HEK293 (cell line): ENCODE results near the gene TRIAP1.
A peak's percentile ranks its signal among the peaks of the same experiment; 100 is the strongest.

Source experiments
- CTCF ChIA-PET: fragments of 350-600 bp; formaldehyde crosslinking; extraction: SDS; loops from one replicate; lab custom pipeline; 2021; ENCODE audit warnings: antibody characterized with exemption; lab: Yijun Ruan, JAX
- POLR2A ChIA-PET: fragments of 300-600 bp; formaldehyde crosslinking; extraction: SDS; loops from one replicate; lab custom pipeline; 2020; ENCODE audit warnings: antibody characterized with exemption, inconsistent platforms; lab: Yijun Ruan, JAX
- H3K27ac ChIP-seq: fragments of 200-500 bp; sonication (Bioruptor generic); 2 replicates; pipeline ENCODE4 v1.5.1; 2014; ENCODE audit warnings: low read depth, low read length, control low read depth, inconsistent platforms; ENCODE audit errors: extremely low read depth
- H3K36me3 ChIP-seq, 2 experiments: fragments of 200-500 bp in 1 of 2; sonication (Bioruptor generic) in 1 of 2; 1 replicate in 1 of 2; 2 replicates in 1 of 2; pipeline ENCODE4 v1.5.1; 2014 to 2017; ENCODE audit warnings: inconsistent platforms in 2 of 2, low read length in 2 of 2; ENCODE audit not compliant: control insufficient read depth in 2 of 2, insufficient read depth in 1 of 2
- H3K4me1 ChIP-seq: fragments of 200-500 bp; sonication (Bioruptor generic); 2 replicates; pipeline ENCODE4 v1.5.1; 2014; ENCODE audit warnings: mild to moderate bottlenecking, low read length, inconsistent platforms; ENCODE audit not compliant: control insufficient read depth, insufficient read depth
- H3K4me3 ChIP-seq: 2 replicates; pipeline ENCODE4 v1.5.1; 2011; ENCODE audit warnings: low read depth, mild to moderate bottlenecking, control low read depth, low read length, moderate library complexity
- H3K9me3 ChIP-seq: fragments of 200-500 bp; sonication (Bioruptor generic); 2 replicates; pipeline ENCODE4 v1.5.1; 2014; ENCODE audit warnings: low read depth, low read length, inconsistent platforms; ENCODE audit not compliant: control insufficient read depth, insufficient read depth
- CTCF ChIP-seq: fragments of 450-650 bp; formaldehyde crosslinking; IDR thresholded peaks from 2 replicates; pipeline ENCODE4 v1.5.1; 2016; ENCODE audit warnings: missing biosample characterization, missing genetic modification characterization
- HOXA7 ChIP-seq: sonication (generic); formaldehyde crosslinking; IDR thresholded peaks from 2 replicates; pipeline ENCODE4 v1.8.1; 2022; ENCODE audit warnings: missing genetic modification reagents, borderline replicate concordance
- INSM2 ChIP-seq: fragments of 450-650 bp; formaldehyde crosslinking; IDR thresholded peaks from 2 replicates; pipeline ENCODE4 v1.5.1; 2016; ENCODE audit warnings: missing biosample characterization, missing genetic modification characterization
- KLF10 ChIP-seq: fragments of 450-650 bp; IDR thresholded peaks from 2 replicates; pipeline ENCODE4 v1.5.1; 2018; ENCODE audit warnings: missing biosample characterization, mild to moderate bottlenecking, missing genetic modification characterization
- OSR2 ChIP-seq: fragments of 450-650 bp; formaldehyde crosslinking; IDR thresholded peaks from 2 replicates; pipeline ENCODE4 v1.5.1; 2016; ENCODE audit warnings: missing biosample characterization, missing genetic modification characterization
- TSHZ1 ChIP-seq: fragments of 450-650 bp; formaldehyde crosslinking; IDR thresholded peaks from 2 replicates; pipeline ENCODE4 v1.5.1; 2016; ENCODE audit warnings: missing biosample characterization, missing genetic modification characterization, borderline replicate concordance
- ZBTB10 ChIP-seq: fragments of 450-650 bp; formaldehyde crosslinking; IDR thresholded peaks from 2 replicates; pipeline ENCODE4 v1.5.1; 2016; ENCODE audit warnings: missing biosample characterization, missing genetic modification characterization
- ZBTB7A ChIP-seq: fragments of 450-650 bp; formaldehyde crosslinking; IDR thresholded peaks from 2 replicates; pipeline ENCODE4 v1.5.1; 2016; ENCODE audit warnings: low read depth, missing biosample characterization, missing genetic modification characterization
- ZFP3 ChIP-seq: fragments of 450-650 bp; formaldehyde crosslinking; IDR thresholded peaks from 2 replicates; pipeline ENCODE4 v1.5.1; 2016; ENCODE audit warnings: low read depth, missing biosample characterization, missing genetic modification characterization
- ZFP69B ChIP-seq: fragments of 450-650 bp; formaldehyde crosslinking; IDR thresholded peaks from 2 replicates; pipeline ENCODE4 v1.5.1; 2016; ENCODE audit warnings: missing biosample characterization, missing genetic modification characterization
- ZNF121 ChIP-seq: fragments of 450-650 bp; formaldehyde crosslinking; IDR thresholded peaks from 2 replicates; pipeline ENCODE4 v1.5.1; 2016; ENCODE audit warnings: missing biosample characterization, missing genetic modification characterization
- ZNF16 ChIP-seq: fragments of 450-650 bp; formaldehyde crosslinking; IDR thresholded peaks from 2 replicates; pipeline ENCODE4 v1.5.1; 2016; ENCODE audit warnings: low read depth, missing biosample characterization, missing genetic modification characterization
- ZNF266 ChIP-seq: fragments of 450-650 bp; formaldehyde crosslinking; IDR thresholded peaks from 2 replicates; pipeline ENCODE4 v1.5.1; 2016; ENCODE audit warnings: missing biosample characterization, missing genetic modification characterization, low read depth
- ZNF292 ChIP-seq: fragments of 450-650 bp; formaldehyde crosslinking; IDR thresholded peaks from 2 replicates; pipeline ENCODE4 v1.5.1; 2016; ENCODE audit warnings: low read depth, missing biosample characterization, missing genetic modification characterization, borderline replicate concordance
- ZNF362 ChIP-seq: fragments of 450-650 bp; formaldehyde crosslinking; IDR thresholded peaks from 2 replicates; pipeline ENCODE4 v1.5.1; 2016; ENCODE audit warnings: missing biosample characterization, missing genetic modification characterization
- ZNF37A ChIP-seq: fragments of 450-650 bp; IDR thresholded peaks from 2 replicates; pipeline ENCODE4 v1.5.1; 2018; ENCODE audit warnings: missing biosample characterization, missing genetic modification characterization
- ZNF391 ChIP-seq: fragments of 450-650 bp; formaldehyde crosslinking; IDR thresholded peaks from 2 replicates; pipeline ENCODE4 v1.5.1; 2016; ENCODE audit warnings: low read depth, missing biosample characterization, missing genetic modification characterization, borderline replicate concordance
- ZNF404 ChIP-seq: fragments of 450-650 bp; formaldehyde crosslinking; IDR thresholded peaks from 2 replicates; pipeline ENCODE4 v1.5.1; 2017; ENCODE audit warnings: missing biosample characterization, missing genetic modification characterization
- ZNF521 ChIP-seq: fragments of 450-650 bp; formaldehyde crosslinking; IDR thresholded peaks from 2 replicates; pipeline ENCODE4 v1.5.1; 2017; ENCODE audit warnings: missing biosample characterization, mild to moderate bottlenecking, missing genetic modification characterization
- ZNF621 ChIP-seq: fragments of 450-650 bp; formaldehyde crosslinking; IDR thresholded peaks from 2 replicates; pipeline ENCODE4 v1.5.1; 2017; ENCODE audit warnings: missing biosample characterization, missing genetic modification characterization
- ZNF624 ChIP-seq: fragments of 450-650 bp; formaldehyde crosslinking; IDR thresholded peaks from 2 replicates; pipeline ENCODE4 v1.5.1; 2017; ENCODE audit warnings: missing biosample characterization, missing genetic modification characterization
- ZNF777 ChIP-seq: fragments of 450-650 bp; formaldehyde crosslinking; IDR thresholded peaks from 2 replicates; pipeline ENCODE4 v1.5.1; 2017; ENCODE audit warnings: missing biosample characterization, missing genetic modification characterization, borderline replicate concordance
- ZNF792 ChIP-seq: fragments of 450-650 bp; formaldehyde crosslinking; IDR thresholded peaks from 2 replicates; pipeline ENCODE4 v1.5.1; 2016; ENCODE audit warnings: missing biosample characterization, missing genetic modification characterization

Gene TRIAP1

GRCh38 chr12:120438495-120439198 is 7.5 kb downstream of the TRIAP1 start:
- Histone ChIP-seq H3K9me3 (no peaks in the 10 kb centered on the region), H3K4me1 (no peaks in the 10 kb centered on the region), H3K36me3 (peaks cover 28 to 40% of the 10 kb centered on the region in 2 experiments; a peak in 2 of 3 replicates), H3K27ac (peak overlapping the region; percentile 75), H3K4me3 (peak overlapping the region; percentile 90)
- POLR2A ChIA-PET = interaction anchor here (0.6 to 2.4 kb wide), 10 partner anchors 9 to 1053 kb away, joined by 3 to 17 read pairs (median 4); partner anchors contain the start of gene RPLP0
- CTCF ChIA-PET = interaction anchor here (0.6 to 4.3 kb wide), 14 partner anchors 9 to 231 kb away, joined by 3 to 20 read pairs (median 4); no protein-coding TSS in a partner anchor
- TF ChIP-seq KLF10 (tag by site-specific recombination) (no peak), ZNF521 (tag by site-specific recombination) (no peak), ZBTB7A (tag by site-specific recombination) (no peak), TSHZ1 (tag by site-specific recombination) (no peak), ZFP3 (tag by site-specific recombination) (no peak), OSR2 (tag by site-specific recombination) (no peak), INSM2 (tag by site-specific recombination) (no peak), CTCF (tag by site-specific recombination) (no peak), HOXA7 (CRISPR knock-in tag) (no peak), ZNF266 (no peak), ZNF16 (no peak), ZBTB10 (no peak), ZNF404 (no peak), ZNF777 (tag by site-specific recombination) (no peak), ZFP69B (tag by site-specific recombination) (0 out of 2 replicates have a peak, but pooled peaks have one; percentile 4), ZNF621 (tag by site-specific recombination) (no peak), ZNF362 (tag by site-specific recombination) (peak; percentile 86), ZNF292 (tag by site-specific recombination) (no peak), ZNF624 (tag by site-specific recombination) (no peak), ZNF121 (tag by site-specific recombination) (peak; percentile 78), ZNF37A (tag by site-specific recombination) (no peak), ZNF391 (no peak), ZNF792 (tag by site-specific recombination) (no peak)
